Gastroesophageal sphincter (tissue), 4 donors: ENCODE results near the gene CAPS. TPM values are rescaled to one million over a fixed set of nuclear protein-coding genes. Genes with fewer than 3 reads are reported as not detected.
"Not testable (repeated sequence)": the region's sequence is repeated elsewhere in the genome, so short reads cannot be mapped to it uniquely, and the experiment has no call there.

Experiments used
- ATAC-seq: fragments of 150-250 bp; one replicate; pipeline ENCODE4 v1.9.1; 2016; ENCODE audit warnings: mild to moderate bottlenecking, moderate library complexity
- H3K27ac ChIP-seq, 4 donors: fragments of 200-600 bp; sonication (generic) in 3 of 4; 1 replicate in 3 of 4; 2 replicates in 1 of 4; pipeline ENCODE4 v1.5.1; 2016 to 2019
- H3K27me3 ChIP-seq: fragments of 200-600 bp; sonication (generic); one replicate; pipeline ENCODE4 v1.5.1; 2019
- H3K36me3 ChIP-seq, 2 donors: fragments of 200-600 bp; sonication (generic); one replicate each; pipeline ENCODE4 v1.5.1; 2019; ENCODE audit warnings: control low read depth in 1 of 2
- H3K4me1 ChIP-seq, 3 donors: fragments of 200-600 bp; sonication (generic); 1 replicate in 2 of 3; 2 replicates in 1 of 3; pipeline ENCODE4 v1.5.1; 2016 to 2019; ENCODE audit warnings: control low read depth in 2 of 3
- H3K4me3 ChIP-seq, 2 donors: fragments of 200-600 bp; sonication (generic); one replicate each; pipeline ENCODE4 v1.5.1; 2019; ENCODE audit warnings: mild to moderate bottlenecking in 1 of 2, moderate library complexity in 1 of 2
- H3K9me3 ChIP-seq, 3 donors: fragments of 200-600 bp; sonication (generic); one replicate each; pipeline ENCODE4 v1.5.1; 2017 to 2019; ENCODE audit warnings: control low read depth in 2 of 3
- EP300 ChIP-seq: sonication (generic); formaldehyde crosslinking; IDR thresholded peaks from one replicate; pipeline ENCODE4 v1.6.1; 2017; ENCODE audit warnings: antibody characterized with exemption, mild to moderate bottlenecking
- POLR2A ChIP-seq, 2 donors: fragments of 450-650 bp; IDR thresholded peaks; one replicate each; pipeline ENCODE4 v1.6.1; 2017; ENCODE audit warnings: antibody characterized with exemption in 2 of 2, mild to moderate bottlenecking in 2 of 2, moderate library complexity in 1 of 2
- POLR2AphosphoS5 ChIP-seq: sonication (generic); formaldehyde crosslinking; IDR thresholded peaks from one replicate; pipeline ENCODE4 v1.6.1; 2017; ENCODE audit warnings: antibody characterized with exemption
- WGBS, 2 donors: methylation state at CpG; one replicate each; pipeline ENCODE4 v1.1.5; 2018; ENCODE audit warnings: low coverage in 1 of 2; 5-methylcytosine and 5-hydroxymethylcytosine counted together
- total RNA-seq, 4 donors: library from RNA; depleted of rRNA; stranded (reverse); fragments of >200 nt; gene quantifications; one replicate each; pipeline ENCODE4 v1.1.0, GENCODE V29; 2016
- TF ChIP-seq, protein P1 (sequence below), 4 experiments: fragments of 200-600 bp in 2 of 4; fragments of 450-650 bp in 2 of 4; sonication (generic) in 1 of 4; IDR thresholded peaks; one replicate each; pipeline ENCODE4 v1.5.1; 2017 to 2019; ENCODE audit warnings: antibody characterized with exemption in 4 of 4, mild to moderate bottlenecking in 2 of 4, moderate library complexity in 2 of 4

The CAPS gene
- total RNA-seq, 4 donors from 2014 or later = 10.0 to 19.6 (median 15.2) TPM

DNA sequence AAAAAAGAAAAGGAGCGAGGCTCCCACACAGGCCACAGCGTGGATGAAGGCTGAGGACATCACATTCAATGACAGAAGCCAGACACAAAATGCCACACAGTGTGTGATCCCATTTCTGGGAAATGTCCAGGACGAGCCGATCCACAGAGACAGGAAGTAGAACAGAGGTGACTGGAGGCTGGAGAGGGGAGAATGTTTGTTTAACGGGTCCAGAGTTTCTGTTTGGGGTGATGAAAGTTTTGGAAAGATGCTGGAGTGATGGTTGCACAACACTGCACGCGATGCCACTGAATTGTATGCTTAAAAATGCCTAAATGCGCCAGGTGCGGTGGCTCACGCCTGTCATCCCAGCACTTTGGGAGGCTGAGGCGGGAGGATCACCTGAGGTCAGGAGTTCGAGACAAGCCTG, 43.1 kb upstream of the CAPS start:
- no peak for ATAC-seq
- H3K27ac ChIP-seq = no peak overlapping the region
- H3K9me3 ChIP-seq = no peaks in the 10 kb centered on the region
- no peaks in the 10 kb centered on the region for H3K36me3 ChIP-seq
- no peaks in the 10 kb centered on the region for H3K4me1 ChIP-seq
- TF ChIP-seq EP300 (no peak), POLR2A (IDR thresholded peaks at IDR 0.05) (no peak), POLR2AphosphoS5 (peak; percentile 48)
- TF ChIP-seq, protein P1, sequence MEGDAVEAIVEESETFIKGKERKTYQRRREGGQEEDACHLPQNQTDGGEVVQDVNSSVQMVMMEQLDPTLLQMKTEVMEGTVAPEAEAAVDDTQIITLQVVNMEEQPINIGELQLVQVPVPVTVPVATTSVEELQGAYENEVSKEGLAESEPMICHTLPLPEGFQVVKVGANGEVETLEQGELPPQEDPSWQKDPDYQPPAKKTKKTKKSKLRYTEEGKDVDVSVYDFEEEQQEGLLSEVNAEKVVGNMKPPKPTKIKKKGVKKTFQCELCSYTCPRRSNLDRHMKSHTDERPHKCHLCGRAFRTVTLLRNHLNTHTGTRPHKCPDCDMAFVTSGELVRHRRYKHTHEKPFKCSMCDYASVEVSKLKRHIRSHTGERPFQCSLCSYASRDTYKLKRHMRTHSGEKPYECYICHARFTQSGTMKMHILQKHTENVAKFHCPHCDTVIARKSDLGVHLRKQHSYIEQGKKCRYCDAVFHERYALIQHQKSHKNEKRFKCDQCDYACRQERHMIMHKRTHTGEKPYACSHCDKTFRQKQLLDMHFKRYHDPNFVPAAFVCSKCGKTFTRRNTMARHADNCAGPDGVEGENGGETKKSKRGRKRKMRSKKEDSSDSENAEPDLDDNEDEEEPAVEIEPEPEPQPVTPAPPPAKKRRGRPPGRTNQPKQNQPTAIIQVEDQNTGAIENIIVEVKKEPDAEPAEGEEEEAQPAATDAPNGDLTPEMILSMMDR (IDR thresholded peaks at IDR 0.05) = no peak
- 76 to 84% methylated on average over 9 to 10 of the region's 12 CpGs for WGBS, 2 donors
- no peaks in the 10 kb centered on the region for H3K27me3 ChIP-seq
- no peak overlapping the region for H3K4me3 ChIP-seq

DNA sequence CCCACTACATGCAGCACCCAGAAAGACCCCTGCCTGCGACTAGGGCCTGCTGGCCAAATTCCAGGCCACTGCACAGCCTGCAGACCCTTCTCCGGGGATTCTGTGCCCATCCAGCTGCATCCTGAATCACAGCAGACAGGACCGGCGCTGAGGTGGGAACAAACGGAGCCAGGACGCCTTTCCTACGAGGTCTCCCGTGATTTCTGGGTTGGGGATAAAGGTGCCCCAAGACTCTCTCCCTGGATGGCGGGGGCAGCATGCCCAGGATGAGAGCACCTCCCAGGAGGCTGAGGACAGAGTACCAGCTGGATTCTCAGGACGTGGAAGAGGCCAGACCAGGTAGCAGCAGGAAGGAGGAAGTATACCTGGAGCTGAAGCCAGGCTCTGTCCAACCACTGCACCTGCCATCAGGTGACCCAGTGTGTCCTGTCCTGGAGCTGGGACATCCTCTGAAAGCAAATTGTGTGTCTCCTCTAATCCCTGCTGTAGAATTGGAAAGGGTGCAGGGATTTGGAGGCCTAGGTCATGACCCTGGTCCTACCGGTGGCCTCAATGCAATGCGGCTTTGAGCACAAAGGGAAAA, 40.3 kb upstream of the CAPS start:
- no peaks in the 10 kb centered on the region for H3K9me3 ChIP-seq
- H3K4me1 ChIP-seq = peaks cover 0 to 9% (median 0%) of the 10 kb centered on the region in 3 donors
- 80 to 93% methylated on average over 2 to 3 of the region's 12 CpGs for WGBS, 2 donors
- no peak for ATAC-seq
- H3K36me3 ChIP-seq = no peaks in the 10 kb centered on the region
- H3K27ac ChIP-seq = no peak overlapping the region
- peaks cover 6% of the 10 kb centered on the region for H3K27me3 ChIP-seq
- TF ChIP-seq EP300 (no peak), POLR2AphosphoS5 (no peak), POLR2A (IDR thresholded peaks at IDR 0.05) (no peak)
- TF ChIP-seq, protein P1 (IDR thresholded peaks at IDR 0.05) = no peak
- no peak overlapping the region for H3K4me3 ChIP-seq

DNA sequence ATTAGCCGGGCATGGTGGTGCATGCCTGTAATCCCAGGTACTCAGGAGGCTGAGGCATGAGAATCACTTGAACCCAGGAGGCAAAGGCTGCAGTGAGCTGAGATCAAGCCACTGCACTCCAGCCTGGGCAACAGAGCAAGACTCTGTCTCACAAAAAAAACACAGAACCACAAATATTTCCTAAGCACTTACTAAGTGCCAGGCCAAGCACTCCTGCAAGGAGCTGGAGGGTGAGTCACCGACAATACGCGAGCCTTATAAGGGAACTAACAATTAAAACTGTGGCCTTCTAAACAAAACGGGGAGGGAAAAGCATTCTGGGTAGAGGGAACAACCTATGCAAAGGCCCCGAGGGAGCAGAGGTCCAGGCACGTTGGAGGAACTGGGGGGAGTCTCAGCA, 39.6 kb upstream of the CAPS start:
- H3K27ac ChIP-seq, H3K36me3 ChIP-seq, ATAC-seq, H3K4me3 ChIP-seq, H3K27me3 ChIP-seq, H3K9me3 ChIP-seq: not testable (repeated sequence)
- 74 to 100% methylated on average over 1 to 7 of the region's 7 CpGs for WGBS, 2 donors
- H3K4me1 ChIP-seq = peaks cover 0 to 17% (median 0%) of the 10 kb centered on the region in 3 donors

DNA sequence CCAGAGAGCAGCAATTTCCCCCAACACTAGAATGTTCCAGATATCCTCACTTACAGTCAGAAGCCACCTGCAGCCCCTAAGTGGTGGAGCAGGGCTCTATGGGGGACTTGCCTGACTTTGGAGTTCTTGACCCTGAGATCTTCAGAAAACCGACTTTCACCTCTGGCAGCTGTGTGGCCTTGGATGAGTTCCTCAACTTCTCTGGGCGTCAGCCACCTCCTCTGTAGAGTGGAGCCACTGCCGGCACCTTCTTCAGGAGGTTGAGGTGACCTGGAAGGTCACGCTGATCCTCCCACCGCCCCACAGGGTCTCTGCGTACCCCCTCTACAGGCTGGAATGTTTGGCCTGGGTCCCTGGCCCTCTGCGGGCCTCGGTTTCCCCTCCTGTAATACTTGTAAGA, 36.6 kb upstream of the CAPS start:
- TF ChIP-seq POLR2A (IDR thresholded peaks at IDR 0.05) (no peak), POLR2AphosphoS5 (no peak), EP300 (no peak)
- TF ChIP-seq, protein P1 (IDR thresholded peaks at IDR 0.05) = no peak
- WGBS, 2 donors = 68% methylated on average over 5 of the region's 8 CpGs; no CpG with 5 or more reads in 1 of the 2 donors
- Histone ChIP-seq H3K4me3 (no peak overlapping the region), H3K4me1 (peaks cover 0 to 46% (median 12%) of the 10 kb centered on the region in 3 donors), H3K27ac (peak overlapping the region in 1 of 4 donors; percentile 88), H3K9me3 (no peaks in the 10 kb centered on the region), H3K27me3 (peaks cover 6% of the 10 kb centered on the region), H3K36me3 (no peaks in the 10 kb centered on the region)
- no peak for ATAC-seq

DNA sequence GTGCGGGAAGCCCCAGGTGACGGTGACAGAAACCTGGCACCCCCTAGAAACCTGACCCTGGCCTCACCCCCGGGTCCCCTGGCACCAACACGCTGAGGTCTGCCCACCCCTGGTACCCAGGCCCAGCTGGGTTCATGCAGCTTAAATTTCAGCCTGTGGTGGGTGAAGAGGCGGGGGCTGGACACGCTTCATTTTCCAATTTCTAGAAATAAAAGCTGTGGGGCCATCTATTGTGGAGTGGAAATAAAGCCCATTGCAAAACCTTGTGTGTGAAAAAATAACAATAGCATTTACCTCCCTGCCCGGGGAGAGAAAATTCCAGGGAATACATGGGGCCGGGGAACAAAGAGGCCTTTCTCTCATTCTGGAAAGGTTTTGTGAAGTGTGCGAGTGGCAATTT, 36.2 kb upstream of the CAPS start:
- no peaks in the 10 kb centered on the region for H3K36me3 ChIP-seq
- TF ChIP-seq POLR2A (IDR thresholded peaks at IDR 0.05) = no peak
- TF ChIP-seq EP300 = no peak
- TF ChIP-seq, protein P1 (IDR thresholded peaks at IDR 0.05) = no peak
- TF ChIP-seq POLR2AphosphoS5 = no peak
- peaks cover 6% of the 10 kb centered on the region for H3K27me3 ChIP-seq
- WGBS, 2 donors = 57 to 79% methylated on average over 5 to 6 of the region's 9 CpGs
- no peaks in the 10 kb centered on the region for H3K9me3 ChIP-seq
- ATAC-seq = no peak
- no peak overlapping the region for H3K4me3 ChIP-seq
- H3K4me1 ChIP-seq = peaks cover 0 to 50% (median 12%) of the 10 kb centered on the region in 3 donors
- H3K27ac ChIP-seq = peak overlapping the region in 1 of 4 donors; percentile 88
